Astrocyte (in vitro differentiated cells and primary cell): ENCODE results near the gene LIN37.

ENCODE experiments used
- EZH2 ChIP-seq: IDR thresholded peaks from 2 replicates; pipeline ENCODE4 v1.6.1; 2012; ENCODE audit warnings: mild to moderate bottlenecking, low read length, inconsistent platforms; ENCODE audit not compliant: insufficient read depth
- TF ChIP-seq, protein P1 (sequence below): IDR thresholded peaks from 2 replicates; pipeline ENCODE4 v1.5.1; 2011; ENCODE audit warnings: low read depth, mild to moderate bottlenecking, inconsistent platforms, low read length, moderate library complexity; ENCODE audit not compliant: insufficient read depth

DNA sequence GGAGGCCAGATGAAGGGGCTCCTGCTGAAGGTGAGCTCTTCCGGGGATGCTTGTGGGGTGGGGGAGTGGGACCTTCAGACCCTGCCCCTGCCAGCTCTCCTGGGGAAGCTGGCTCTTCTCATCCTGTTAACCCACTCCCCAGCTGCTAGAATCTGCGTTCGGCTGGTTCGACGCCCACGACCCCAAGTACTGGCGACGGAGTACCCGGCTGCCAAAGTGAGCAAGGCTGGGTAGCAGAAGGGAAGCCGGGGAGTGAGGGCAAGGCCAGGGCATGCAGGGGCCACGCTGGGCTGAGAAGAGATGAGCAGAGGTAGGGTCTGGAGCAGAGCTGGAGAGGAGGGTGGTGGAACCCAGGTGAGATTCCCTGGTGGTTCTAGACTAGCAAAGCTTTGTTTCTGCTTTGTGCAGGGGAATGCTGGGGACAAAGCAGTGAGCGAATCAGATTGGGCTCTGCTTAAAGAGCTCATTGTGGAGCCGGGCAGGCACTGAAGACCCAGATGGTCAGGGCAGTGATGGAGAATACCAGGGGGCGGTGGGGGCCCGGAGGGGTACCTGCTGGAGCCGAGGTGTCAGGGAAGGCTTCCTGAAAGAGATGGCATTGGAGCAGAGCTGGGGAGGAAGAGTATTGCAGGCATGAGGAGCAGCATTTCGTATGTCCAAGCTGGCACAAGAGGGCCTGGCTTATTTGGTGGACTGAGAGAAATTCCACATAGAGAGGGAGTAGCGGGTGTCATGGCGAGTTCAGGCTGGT, 20.2 kb upstream of the LIN37 start:
- TF ChIP-seq, protein P1, sequence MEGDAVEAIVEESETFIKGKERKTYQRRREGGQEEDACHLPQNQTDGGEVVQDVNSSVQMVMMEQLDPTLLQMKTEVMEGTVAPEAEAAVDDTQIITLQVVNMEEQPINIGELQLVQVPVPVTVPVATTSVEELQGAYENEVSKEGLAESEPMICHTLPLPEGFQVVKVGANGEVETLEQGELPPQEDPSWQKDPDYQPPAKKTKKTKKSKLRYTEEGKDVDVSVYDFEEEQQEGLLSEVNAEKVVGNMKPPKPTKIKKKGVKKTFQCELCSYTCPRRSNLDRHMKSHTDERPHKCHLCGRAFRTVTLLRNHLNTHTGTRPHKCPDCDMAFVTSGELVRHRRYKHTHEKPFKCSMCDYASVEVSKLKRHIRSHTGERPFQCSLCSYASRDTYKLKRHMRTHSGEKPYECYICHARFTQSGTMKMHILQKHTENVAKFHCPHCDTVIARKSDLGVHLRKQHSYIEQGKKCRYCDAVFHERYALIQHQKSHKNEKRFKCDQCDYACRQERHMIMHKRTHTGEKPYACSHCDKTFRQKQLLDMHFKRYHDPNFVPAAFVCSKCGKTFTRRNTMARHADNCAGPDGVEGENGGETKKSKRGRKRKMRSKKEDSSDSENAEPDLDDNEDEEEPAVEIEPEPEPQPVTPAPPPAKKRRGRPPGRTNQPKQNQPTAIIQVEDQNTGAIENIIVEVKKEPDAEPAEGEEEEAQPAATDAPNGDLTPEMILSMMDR: no peak
- no peak for TF ChIP-seq EZH2
